HG02623 (cell line): ENCODE measurements around the gene MCF2.
"Not testable (repeated sequence)": the region's sequence is repeated elsewhere in the genome, so short reads cannot be mapped to it uniquely, and the experiment has no call there.

Experiments used
- ATAC-seq: cut with Tn5 transposase; IDR thresholded peaks from one replicate; pipeline ENCODE4 v1.9.1; 2021; ENCODE audit warnings: moderate library complexity; ENCODE audit not compliant: unreplicated experiment

The MCF2 gene

GRCh38 chrX:139708067-139708466, at the start of gene MCF2:
Gene MCF2, minus strand, starts transcription at chrX:139708167. Its CDS starts 56,423 bp downstream, at chrX:139651744.
- ATAC-seq: no peak

GRCh38 chrX:139751053-139751452, 43.1 kb upstream of the MCF2 start:
- no peak for ATAC-seq

GRCh38 chrX:139750390-139750789, 42.4 kb upstream of the MCF2 start:
- no peak for ATAC-seq

GRCh38 chrX:139739138-139739537, 31.2 kb upstream of the MCF2 start:
- no peak for ATAC-seq

- no peak for ATAC-seq
Measured at GRCh38 chrX:139738581-139738980, 30.6 kb upstream of the MCF2 start.

- no peak for ATAC-seq
Measured at GRCh38 chrX:139736151-139736550, 28.2 kb upstream of the MCF2 start.

GRCh38 chrX:139734996-139735395, 27.0 kb upstream of the MCF2 start:
- ATAC-seq: no peak

GRCh38 chrX:139725720-139726119, 17.8 kb upstream of the MCF2 start:
- peak; percentile 95 for ATAC-seq

GRCh38 chrX:139724626-139725025, 16.7 kb upstream of the MCF2 start:
- ATAC-seq: no peak

GRCh38 chrX:139720979-139721378, 13.0 kb upstream of the MCF2 start:
- ATAC-seq: no peak

GRCh38 chrX:139720136-139720535, 12.2 kb upstream of the MCF2 start:
- ATAC-seq: no peak

GRCh38 chrX:139702658-139703057, 5.3 kb downstream of the MCF2 start:
- no peak for ATAC-seq

GRCh38 chrX:139692908-139693307, 15.1 kb downstream of the MCF2 start:
- no peak for ATAC-seq

- ATAC-seq: no peak
Measured at GRCh38 chrX:139692506-139692849, 15.5 kb downstream of the MCF2 start.

- ATAC-seq: no peak
Measured at GRCh38 chrX:139691843-139692505, 16.0 kb downstream of the MCF2 start.

GRCh38 chrX:139691493-139691842, 16.5 kb downstream of the MCF2 start:
- ATAC-seq: no peak

GRCh38 chrX:139685175-139685574, 22.8 kb downstream of the MCF2 start:
- ATAC-seq: not testable (repeated sequence)

GRCh38 chrX:139680356-139680755, 27.6 kb downstream of the MCF2 start:
- no peak for ATAC-seq

- peak; percentile 52 for ATAC-seq
Measured at GRCh38 chrX:139647597-139647996, 60.4 kb downstream of the MCF2 start.

GRCh38 chrX:139642241-139642927, 65.6 kb downstream of the MCF2 start:
- ATAC-seq: no peak

GRCh38 chrX:139640259-139640658, 67.7 kb downstream of the MCF2 start:
- ATAC-seq: no peak

- ATAC-seq: no peak
Measured at GRCh38 chrX:139639253-139639652, 68.7 kb downstream of the MCF2 start.

- no peak for ATAC-seq
Measured at GRCh38 chrX:139600105-139600504, 107.9 kb downstream of the MCF2 start.
